ENCODE data around the gene KIF5C. TPM values are rescaled to one million over a fixed set of nuclear protein-coding genes. Genes with fewer than 3 reads are reported as not detected.

KIF5C gene
- total RNA-seq, 1 experiment from 2014 or later = 0.87 TPM

DNA sequence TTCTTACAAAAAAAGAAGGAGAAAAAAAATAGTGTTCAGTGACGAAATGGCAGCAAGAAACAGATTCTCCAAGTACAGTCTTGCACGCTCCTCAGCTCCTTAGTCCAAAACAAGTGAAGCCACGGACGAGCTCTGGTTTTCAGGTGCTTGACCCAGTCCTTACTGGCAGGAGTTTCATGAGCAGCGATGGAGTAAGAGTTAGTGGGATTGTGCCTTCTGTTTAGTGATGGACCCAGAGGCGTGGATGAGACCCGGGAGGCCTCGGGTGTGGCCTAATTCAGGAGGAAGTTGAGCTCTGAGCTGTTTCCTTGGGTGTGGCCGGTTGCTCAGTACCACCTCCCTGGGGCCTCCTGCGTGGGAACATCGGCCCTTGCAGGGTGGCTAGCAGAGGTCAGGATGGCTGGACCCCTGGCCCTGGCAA, 52.0 kb downstream of the KIF5C start:
- BruUV-seq (replicated peaks) = no TSS peak
- H3K9me3 Mint-ChIP-seq (ENCODE audit: low read depth, unreplicated experiment) = no peaks in the 10 kb centered on the region
- TF ChIP-seq, protein P1, sequence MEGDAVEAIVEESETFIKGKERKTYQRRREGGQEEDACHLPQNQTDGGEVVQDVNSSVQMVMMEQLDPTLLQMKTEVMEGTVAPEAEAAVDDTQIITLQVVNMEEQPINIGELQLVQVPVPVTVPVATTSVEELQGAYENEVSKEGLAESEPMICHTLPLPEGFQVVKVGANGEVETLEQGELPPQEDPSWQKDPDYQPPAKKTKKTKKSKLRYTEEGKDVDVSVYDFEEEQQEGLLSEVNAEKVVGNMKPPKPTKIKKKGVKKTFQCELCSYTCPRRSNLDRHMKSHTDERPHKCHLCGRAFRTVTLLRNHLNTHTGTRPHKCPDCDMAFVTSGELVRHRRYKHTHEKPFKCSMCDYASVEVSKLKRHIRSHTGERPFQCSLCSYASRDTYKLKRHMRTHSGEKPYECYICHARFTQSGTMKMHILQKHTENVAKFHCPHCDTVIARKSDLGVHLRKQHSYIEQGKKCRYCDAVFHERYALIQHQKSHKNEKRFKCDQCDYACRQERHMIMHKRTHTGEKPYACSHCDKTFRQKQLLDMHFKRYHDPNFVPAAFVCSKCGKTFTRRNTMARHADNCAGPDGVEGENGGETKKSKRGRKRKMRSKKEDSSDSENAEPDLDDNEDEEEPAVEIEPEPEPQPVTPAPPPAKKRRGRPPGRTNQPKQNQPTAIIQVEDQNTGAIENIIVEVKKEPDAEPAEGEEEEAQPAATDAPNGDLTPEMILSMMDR (IDR thresholded peaks at IDR 0.05; ENCODE audit: unreplicated experiment) = no peak
- CTCF ChIA-PET = interaction anchor here (0.6 to 1.2 kb wide), 4 partner anchors 66 to 906 kb away, joined by 3 to 8 read pairs (median 5); partner anchors contain the start of genes MBD5 and ORC4
- peak; percentile 24 for DNase-seq
- intact Hi-C loops (cut with micrococcal nuclease; ENCODE audit: unreplicated experiment) = loop anchor here (5.0 kb wide), 1 partner anchor 635 kb away; no protein-coding TSS in a partner anchor
- peaks cover 11% of the 10 kb centered on the region for H3K4me1 Mint-ChIP-seq (ENCODE audit: low read depth, unreplicated experiment)
- H3K27me3 Mint-ChIP-seq (ENCODE audit: unreplicated experiment) = peaks cover 2% of the 10 kb centered on the region
- peak overlapping the region; percentile 68 for H3K4me3 Mint-ChIP-seq (ENCODE audit: low read depth, unreplicated experiment)
- peaks cover 6% of the 10 kb centered on the region for H3K36me3 Mint-ChIP-seq (ENCODE audit: insufficient read depth, unreplicated experiment)
- no peak overlapping the region for H3K27ac Mint-ChIP-seq (ENCODE audit: unreplicated experiment)

DNA sequence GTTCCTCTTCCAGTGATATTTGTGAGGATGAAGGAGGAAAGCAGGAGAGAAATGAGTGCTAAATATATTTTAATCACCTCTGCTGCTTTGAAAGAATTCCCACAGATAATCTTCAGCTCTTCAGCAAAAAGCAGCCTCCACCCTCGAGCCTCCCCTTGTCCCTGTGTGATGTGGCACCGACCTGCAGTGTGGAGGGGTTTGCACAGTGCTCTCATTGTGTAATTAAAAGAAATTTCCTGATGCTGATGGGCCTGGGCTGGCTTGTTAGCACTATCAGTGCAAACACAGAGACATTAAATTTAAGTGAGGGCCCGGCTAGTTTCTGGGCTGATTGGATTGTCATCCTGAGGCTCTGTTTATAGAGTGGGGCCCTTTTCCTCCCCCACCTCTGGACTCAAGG, 53.4 kb downstream of the KIF5C start:
- peaks cover 11% of the 10 kb centered on the region for H3K4me1 Mint-ChIP-seq (ENCODE audit: low read depth, unreplicated experiment)
- H3K27ac Mint-ChIP-seq (ENCODE audit: unreplicated experiment) = no peak overlapping the region
- H3K36me3 Mint-ChIP-seq (ENCODE audit: insufficient read depth, unreplicated experiment) = peaks cover 6% of the 10 kb centered on the region
- intact Hi-C loops (cut with micrococcal nuclease; ENCODE audit: unreplicated experiment) = loop anchor here (5.0 kb wide), 1 partner anchor 634 kb away; no protein-coding TSS in a partner anchor
- CTCF ChIA-PET = interaction anchor here (1.4 kb wide), 1 partner anchor 19 kb away, joined by 3 read pairs; no protein-coding TSS in a partner anchor
- BruUV-seq (replicated peaks) = no TSS peak
- TF ChIP-seq, protein P1 (IDR thresholded peaks at IDR 0.05; ENCODE audit: unreplicated experiment) = no peak
- H3K9me3 Mint-ChIP-seq (ENCODE audit: low read depth, unreplicated experiment) = no peaks in the 10 kb centered on the region
- no peak overlapping the region for H3K4me3 Mint-ChIP-seq (ENCODE audit: low read depth, unreplicated experiment)
- no peak for DNase-seq
- H3K27me3 Mint-ChIP-seq (ENCODE audit: unreplicated experiment) = no peaks in the 10 kb centered on the region

DNA sequence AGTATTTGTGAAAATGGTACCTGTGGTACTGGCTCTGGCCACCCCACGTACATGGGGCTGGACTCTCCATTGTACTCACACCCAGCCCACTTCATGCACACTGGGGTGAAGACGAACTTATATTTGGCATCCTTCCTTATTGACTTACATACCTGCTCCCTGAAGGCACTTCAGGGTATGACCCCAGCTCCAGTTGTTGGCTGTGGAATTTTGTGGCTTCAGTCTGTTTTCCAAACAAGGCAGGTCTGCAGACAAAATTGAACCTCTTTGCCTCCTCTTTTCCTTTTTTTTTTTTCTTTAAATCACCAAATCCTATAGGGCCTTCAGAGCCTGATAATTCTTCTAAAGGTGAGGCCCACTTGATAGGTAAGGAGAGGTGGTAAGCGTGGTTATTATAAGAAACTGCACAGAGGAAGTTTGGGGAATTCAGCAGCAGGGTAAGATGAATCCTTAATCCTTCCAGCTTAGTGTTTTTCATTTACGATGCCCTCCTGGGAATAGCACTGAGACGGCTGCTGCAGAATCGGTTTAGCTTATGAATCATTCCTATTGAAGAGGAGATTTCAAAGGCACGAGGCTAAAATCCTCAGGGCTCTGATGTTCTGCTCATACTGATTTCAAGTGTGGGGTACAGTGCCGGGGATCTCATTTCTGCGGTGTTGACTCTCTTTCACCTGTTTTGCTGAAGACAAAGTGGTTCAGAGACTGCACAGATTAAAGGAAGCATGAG, 55.2 kb downstream of the KIF5C start:
- CTCF ChIA-PET = interaction anchor here (0.7 kb wide), 1 partner anchor 384 kb away, joined by 3 read pairs; no protein-coding TSS in a partner anchor
- DNase-seq = no peak
- no peak overlapping the region for H3K4me3 Mint-ChIP-seq (ENCODE audit: low read depth, unreplicated experiment)
- TF ChIP-seq, protein P1 (IDR thresholded peaks at IDR 0.05; ENCODE audit: unreplicated experiment) = no peak
- peaks cover 6% of the 10 kb centered on the region for H3K36me3 Mint-ChIP-seq (ENCODE audit: insufficient read depth, unreplicated experiment)
- H3K9me3 Mint-ChIP-seq (ENCODE audit: low read depth, unreplicated experiment) = no peaks in the 10 kb centered on the region
- no TSS peak for BruUV-seq (replicated peaks)
- no peaks in the 10 kb centered on the region for H3K27me3 Mint-ChIP-seq (ENCODE audit: unreplicated experiment)
- H3K27ac Mint-ChIP-seq (ENCODE audit: unreplicated experiment) = no peak overlapping the region
- intact Hi-C loops (cut with micrococcal nuclease; ENCODE audit: unreplicated experiment) = no loop called here
- H3K4me1 Mint-ChIP-seq (ENCODE audit: low read depth, unreplicated experiment) = peaks cover 11% of the 10 kb centered on the region

DNA sequence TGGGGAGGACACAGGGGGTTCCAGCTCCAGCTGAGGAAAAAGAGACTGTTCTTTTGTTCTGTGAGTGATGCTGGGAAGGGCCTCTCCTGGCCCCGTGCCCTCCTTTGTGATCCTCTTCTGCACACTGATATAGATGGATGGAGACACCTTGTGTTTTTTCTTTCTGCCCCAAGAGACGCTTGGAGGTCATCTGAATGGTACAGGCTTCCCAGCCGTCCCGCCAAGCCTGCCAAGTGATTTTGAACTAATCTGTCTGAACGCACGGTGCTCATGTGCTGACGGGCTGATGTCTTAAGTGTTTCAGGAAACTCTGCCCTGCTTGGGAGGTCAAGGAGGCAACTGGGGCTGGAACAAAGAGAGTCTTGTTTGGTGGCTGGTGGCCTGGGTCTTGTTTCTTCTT, 57.5 kb downstream of the KIF5C start:
- no peak for DNase-seq
- BruUV-seq (replicated peaks) = no TSS peak
- H3K27ac Mint-ChIP-seq (ENCODE audit: unreplicated experiment) = no peak overlapping the region
- no peaks in the 10 kb centered on the region for H3K9me3 Mint-ChIP-seq (ENCODE audit: low read depth, unreplicated experiment)
- H3K4me3 Mint-ChIP-seq (ENCODE audit: low read depth, unreplicated experiment) = no peak overlapping the region
- H3K36me3 Mint-ChIP-seq (ENCODE audit: insufficient read depth, unreplicated experiment) = no peaks in the 10 kb centered on the region
- intact Hi-C loops (cut with micrococcal nuclease; ENCODE audit: unreplicated experiment) = no loop called here
- TF ChIP-seq, protein P1 (IDR thresholded peaks at IDR 0.05; ENCODE audit: unreplicated experiment) = no peak
- CTCF ChIA-PET = no interaction called here
- no peaks in the 10 kb centered on the region for H3K27me3 Mint-ChIP-seq (ENCODE audit: unreplicated experiment)
- H3K4me1 Mint-ChIP-seq (ENCODE audit: low read depth, unreplicated experiment) = peaks cover under 1% of the 10 kb centered on the region

Data from Calu3 (cell line).